ENCODE measurements around the gene PNMA6E.

Gene PNMA6E

DNA sequence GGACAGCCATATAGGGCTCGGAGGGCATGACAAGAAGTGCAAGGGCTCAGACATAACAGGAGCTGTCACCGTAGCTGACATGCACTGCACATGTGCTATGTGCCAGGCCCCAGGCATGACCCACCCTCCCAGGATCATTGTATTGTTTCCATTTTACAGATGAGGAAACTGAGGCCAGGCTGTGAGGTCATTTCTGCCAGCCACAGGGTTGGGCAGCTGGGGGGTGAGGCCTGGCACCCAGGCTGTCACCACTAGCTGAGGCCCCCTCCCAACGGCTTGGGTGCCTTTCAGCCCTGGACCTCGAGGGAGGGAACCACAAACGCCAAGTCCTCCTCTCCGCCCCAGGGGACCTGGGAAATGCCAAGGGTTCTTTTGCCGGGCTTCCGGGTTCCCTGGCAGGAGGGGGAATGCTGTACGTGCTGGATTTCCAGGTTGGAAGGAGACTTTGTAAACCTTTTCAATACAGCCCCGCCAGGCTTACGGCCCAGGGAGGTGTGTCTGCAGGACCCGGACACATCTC lies 32.1 kb upstream of the PNMA6E start:
- H3K4me3 ChIP-seq (ENCODE audit: low read depth, low read length), result no peak overlapping the region
- TF ChIP-seq, protein P1, sequence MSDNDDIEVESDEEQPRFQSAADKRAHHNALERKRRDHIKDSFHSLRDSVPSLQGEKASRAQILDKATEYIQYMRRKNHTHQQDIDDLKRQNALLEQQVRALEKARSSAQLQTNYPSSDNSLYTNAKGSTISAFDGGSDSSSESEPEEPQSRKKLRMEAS (IDR thresholded peaks at IDR 0.05; ENCODE audit: low read depth, low read length), result no peak
- TF ChIP-seq POLR2A (IDR thresholded peaks at IDR 0.05; ENCODE audit: extremely low read depth, insufficient read length), result no peak
- TF ChIP-seq MYC (IDR thresholded peaks at IDR 0.05; ENCODE audit: low read depth, low read length), result no peak
- TF ChIP-seq, protein P2, sequence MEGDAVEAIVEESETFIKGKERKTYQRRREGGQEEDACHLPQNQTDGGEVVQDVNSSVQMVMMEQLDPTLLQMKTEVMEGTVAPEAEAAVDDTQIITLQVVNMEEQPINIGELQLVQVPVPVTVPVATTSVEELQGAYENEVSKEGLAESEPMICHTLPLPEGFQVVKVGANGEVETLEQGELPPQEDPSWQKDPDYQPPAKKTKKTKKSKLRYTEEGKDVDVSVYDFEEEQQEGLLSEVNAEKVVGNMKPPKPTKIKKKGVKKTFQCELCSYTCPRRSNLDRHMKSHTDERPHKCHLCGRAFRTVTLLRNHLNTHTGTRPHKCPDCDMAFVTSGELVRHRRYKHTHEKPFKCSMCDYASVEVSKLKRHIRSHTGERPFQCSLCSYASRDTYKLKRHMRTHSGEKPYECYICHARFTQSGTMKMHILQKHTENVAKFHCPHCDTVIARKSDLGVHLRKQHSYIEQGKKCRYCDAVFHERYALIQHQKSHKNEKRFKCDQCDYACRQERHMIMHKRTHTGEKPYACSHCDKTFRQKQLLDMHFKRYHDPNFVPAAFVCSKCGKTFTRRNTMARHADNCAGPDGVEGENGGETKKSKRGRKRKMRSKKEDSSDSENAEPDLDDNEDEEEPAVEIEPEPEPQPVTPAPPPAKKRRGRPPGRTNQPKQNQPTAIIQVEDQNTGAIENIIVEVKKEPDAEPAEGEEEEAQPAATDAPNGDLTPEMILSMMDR (IDR thresholded peaks at IDR 0.05; ENCODE audit: low read depth, low read length), result no peak
- DNase-seq (ENCODE audit: low read depth), result no peak

DNA sequence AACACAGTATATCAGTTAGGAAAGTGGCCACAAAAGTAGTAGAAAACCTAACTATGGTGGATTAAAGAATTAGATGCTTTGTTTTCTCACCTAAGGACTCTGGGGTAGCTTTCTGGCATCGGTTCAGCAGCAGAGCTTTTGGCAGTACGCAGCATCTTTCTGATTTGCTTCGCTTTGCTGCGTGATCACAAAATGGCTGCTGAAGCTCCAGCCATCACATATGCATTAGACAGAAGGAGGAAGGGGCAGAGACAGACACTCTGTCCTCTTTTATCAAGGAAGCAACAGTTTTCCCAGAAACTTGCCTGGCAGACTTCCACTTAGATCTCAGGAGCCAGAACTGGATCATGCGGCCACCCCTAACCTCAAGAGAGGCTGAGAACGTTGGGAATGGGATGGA lies 29.6 kb upstream of the PNMA6E start:
- no peak for DNase-seq (ENCODE audit: low read depth)
- H3K4me3 ChIP-seq (ENCODE audit: low read depth, low read length), result no peak overlapping the region
- no peak for TF ChIP-seq MYC (IDR thresholded peaks at IDR 0.05; ENCODE audit: low read depth, low read length)
- TF ChIP-seq, protein P2 (IDR thresholded peaks at IDR 0.05; ENCODE audit: low read depth, low read length), result no peak
- TF ChIP-seq, protein P1 (IDR thresholded peaks at IDR 0.05; ENCODE audit: low read depth, low read length), result no peak

DNA sequence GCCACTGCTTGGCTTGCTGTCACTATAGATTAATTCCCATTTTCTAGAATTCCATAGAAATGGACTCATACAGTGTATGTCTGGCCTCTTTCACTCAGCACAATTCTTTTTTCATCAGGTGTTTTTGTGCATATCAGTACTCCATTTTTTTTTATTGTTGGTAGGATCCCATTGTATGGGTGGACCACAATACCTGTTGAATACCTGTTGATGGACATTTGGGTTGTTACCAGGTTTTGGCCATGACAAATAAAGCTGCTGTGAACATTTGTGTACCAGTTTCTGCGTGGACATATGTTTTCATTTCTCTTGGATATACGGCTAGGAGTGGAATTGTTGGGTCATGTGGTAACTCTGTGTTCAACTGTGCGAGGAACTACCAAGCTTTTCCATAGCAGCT lies 25.1 kb upstream of the PNMA6E start:
- TF ChIP-seq, protein P2 (IDR thresholded peaks at IDR 0.05; ENCODE audit: low read depth, low read length), result no peak
- TF ChIP-seq, protein P1 (IDR thresholded peaks at IDR 0.05; ENCODE audit: low read depth, low read length), result no peak
- TF ChIP-seq POLR2A (IDR thresholded peaks at IDR 0.05; ENCODE audit: extremely low read depth, insufficient read length), result no peak
- no peak for TF ChIP-seq MYC (IDR thresholded peaks at IDR 0.05; ENCODE audit: low read depth, low read length)
- no peak for DNase-seq (ENCODE audit: low read depth)
- no peak overlapping the region for H3K4me3 ChIP-seq (ENCODE audit: low read depth, low read length)

DNA sequence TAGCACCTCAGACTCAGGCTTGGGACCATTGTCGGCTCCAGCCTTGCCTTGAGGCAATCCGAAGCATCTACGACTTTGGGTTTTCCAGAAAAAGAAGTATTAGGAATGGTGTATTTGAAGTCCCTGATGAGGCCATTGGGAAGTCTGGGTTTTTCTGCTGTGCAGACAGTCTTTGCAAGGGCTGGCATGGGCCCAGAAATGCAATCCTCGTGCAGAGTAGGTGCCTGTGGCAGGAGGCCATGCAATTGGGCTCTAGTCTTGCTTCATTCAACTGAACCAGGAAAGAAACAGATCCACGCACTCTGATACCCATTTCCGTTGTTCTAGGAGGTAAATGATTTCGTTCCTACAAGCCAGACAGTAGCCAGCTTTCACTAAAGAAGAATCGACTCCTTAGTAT lies 22.5 kb upstream of the PNMA6E start:
- no peak overlapping the region for H3K4me3 ChIP-seq (ENCODE audit: low read depth, low read length)
- no peak for DNase-seq (ENCODE audit: low read depth)
- TF ChIP-seq, protein P1 (IDR thresholded peaks at IDR 0.05; ENCODE audit: low read depth, low read length), result no peak
- TF ChIP-seq POLR2A (IDR thresholded peaks at IDR 0.05; ENCODE audit: extremely low read depth, insufficient read length) (no peak), MYC (IDR thresholded peaks at IDR 0.05; ENCODE audit: low read depth, low read length) (no peak)
- TF ChIP-seq, protein P2 (IDR thresholded peaks at IDR 0.05; ENCODE audit: low read depth, low read length), result no peak

DNA sequence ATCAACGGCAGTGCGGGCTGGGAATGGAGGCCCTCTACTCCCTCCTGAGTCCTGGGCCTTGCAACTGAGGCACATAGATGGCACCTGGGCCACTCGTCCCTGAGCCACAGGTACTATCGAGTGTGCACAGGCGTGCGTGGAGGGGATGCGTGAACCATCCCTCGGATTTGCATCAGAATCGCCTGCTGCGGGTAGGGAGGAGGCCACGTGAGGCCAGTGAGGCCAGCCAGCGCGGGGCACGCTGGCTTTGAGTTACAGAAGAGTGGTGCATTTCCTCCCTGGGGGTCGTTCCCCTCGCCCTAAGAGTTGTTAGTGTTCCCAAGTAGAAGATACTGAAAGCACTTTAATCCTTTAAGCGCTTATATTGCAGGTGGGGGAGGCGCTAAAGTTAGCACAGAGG lies 20.7 kb upstream of the PNMA6E start:
- TF ChIP-seq POLR2A (IDR thresholded peaks at IDR 0.05; ENCODE audit: extremely low read depth, insufficient read length), result no peak
- TF ChIP-seq MYC (IDR thresholded peaks at IDR 0.05; ENCODE audit: low read depth, low read length), result no peak
- TF ChIP-seq, protein P1 (IDR thresholded peaks at IDR 0.05; ENCODE audit: low read depth, low read length), result no peak
- TF ChIP-seq, protein P2 (IDR thresholded peaks at IDR 0.05; ENCODE audit: low read depth, low read length), result no peak
- H3K4me3 ChIP-seq (ENCODE audit: low read depth, low read length), result no peak overlapping the region
- no peak for DNase-seq (ENCODE audit: low read depth)
